ENCODE measurements around the gene PXMP2.

DNA sequence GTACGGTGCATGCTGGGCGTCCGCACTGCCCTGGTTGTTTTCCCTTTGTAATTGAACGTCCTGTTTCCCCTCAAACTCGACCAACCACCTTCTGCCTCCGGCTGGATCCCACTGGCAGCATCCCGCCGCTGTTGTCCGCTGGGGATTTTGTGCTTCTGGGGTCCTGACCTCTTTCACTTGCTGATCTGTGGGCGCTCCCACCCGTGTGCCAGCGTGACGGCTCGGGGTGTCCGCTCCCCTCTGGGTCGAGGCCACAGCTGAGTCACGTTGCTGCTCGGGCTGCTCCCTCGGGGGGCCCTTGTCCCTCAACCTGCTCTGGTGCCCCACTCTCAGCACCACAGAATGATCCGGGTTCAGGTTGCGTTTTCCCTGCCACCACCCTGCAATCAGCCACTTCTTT lies 31.3 kb downstream of the PXMP2 start:
- no peak for TF ChIP-seq POLR2A (IDR thresholded peaks at IDR 0.05)
- TF ChIP-seq, protein P1, sequence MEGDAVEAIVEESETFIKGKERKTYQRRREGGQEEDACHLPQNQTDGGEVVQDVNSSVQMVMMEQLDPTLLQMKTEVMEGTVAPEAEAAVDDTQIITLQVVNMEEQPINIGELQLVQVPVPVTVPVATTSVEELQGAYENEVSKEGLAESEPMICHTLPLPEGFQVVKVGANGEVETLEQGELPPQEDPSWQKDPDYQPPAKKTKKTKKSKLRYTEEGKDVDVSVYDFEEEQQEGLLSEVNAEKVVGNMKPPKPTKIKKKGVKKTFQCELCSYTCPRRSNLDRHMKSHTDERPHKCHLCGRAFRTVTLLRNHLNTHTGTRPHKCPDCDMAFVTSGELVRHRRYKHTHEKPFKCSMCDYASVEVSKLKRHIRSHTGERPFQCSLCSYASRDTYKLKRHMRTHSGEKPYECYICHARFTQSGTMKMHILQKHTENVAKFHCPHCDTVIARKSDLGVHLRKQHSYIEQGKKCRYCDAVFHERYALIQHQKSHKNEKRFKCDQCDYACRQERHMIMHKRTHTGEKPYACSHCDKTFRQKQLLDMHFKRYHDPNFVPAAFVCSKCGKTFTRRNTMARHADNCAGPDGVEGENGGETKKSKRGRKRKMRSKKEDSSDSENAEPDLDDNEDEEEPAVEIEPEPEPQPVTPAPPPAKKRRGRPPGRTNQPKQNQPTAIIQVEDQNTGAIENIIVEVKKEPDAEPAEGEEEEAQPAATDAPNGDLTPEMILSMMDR (IDR thresholded peaks at IDR 0.05), result no peak
